Fibroblast of skin of left quadriceps (primary cell): ENCODE measurements around the gene GDPD5.

Experiments
- DNase-seq, 2 experiments: peaks; one replicate each; pipeline ENCODE4 v3.0.0-alpha.2; 2013; ENCODE audit warnings: low read depth in 2 of 2

GDPD5 gene

DNA sequence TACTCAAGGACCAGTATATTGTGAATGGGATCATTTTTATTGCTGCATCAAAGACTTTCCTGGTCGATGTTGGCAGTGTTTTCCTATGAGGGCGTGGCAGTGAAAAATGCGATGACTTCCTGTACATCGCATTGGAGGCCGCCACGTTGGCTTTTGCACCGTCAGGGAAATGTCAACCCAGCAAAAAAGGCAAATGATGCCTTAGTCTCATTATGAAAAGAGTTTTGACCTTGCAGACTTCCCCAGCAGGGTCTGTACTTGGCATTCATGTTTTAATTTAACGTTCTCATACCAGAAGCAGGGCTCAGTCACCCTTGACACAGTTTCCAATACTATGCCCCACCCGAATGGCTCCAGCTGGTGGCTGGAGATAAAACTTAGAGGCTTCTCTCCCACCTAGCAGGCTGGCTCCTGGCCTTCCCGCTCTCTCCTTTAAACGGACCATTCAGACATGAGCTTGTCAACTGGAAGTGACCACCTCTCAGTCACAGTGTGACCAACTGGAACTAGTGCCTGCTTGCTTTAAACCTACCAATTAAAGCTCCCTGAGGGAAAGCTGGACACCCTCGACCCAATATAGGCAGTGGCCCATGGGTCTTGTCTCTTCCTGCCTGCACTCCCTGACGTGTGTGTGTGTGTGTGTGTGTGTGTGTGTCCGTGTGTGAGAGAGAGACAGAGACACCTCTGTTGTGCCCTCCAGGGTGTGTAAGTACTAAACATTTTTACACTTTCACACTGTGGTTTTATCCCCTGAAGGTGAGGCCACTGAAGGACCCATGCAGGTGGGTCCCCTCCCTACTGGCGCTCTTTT, 8.7 kb upstream of the GDPD5 start:
- no peak for DNase-seq

DNA sequence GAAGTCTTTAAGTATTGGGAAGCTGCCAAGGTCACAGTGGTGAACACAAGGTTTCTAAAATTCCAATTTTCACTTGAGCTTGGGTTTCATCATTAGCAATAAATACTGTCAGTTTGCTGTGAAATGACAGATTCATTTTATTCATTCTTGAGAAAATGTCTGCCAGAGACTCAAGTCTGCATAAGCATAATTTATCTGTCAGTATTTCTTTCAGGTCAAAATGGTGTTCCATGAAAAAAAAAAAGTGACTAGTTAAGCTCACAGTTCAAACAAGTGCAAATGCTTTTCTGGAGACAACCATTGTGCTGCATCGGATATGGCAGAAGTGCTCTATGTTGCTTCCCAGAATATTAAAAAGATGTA, 8.1 kb upstream of the GDPD5 start:
- no peak for DNase-seq

DNA sequence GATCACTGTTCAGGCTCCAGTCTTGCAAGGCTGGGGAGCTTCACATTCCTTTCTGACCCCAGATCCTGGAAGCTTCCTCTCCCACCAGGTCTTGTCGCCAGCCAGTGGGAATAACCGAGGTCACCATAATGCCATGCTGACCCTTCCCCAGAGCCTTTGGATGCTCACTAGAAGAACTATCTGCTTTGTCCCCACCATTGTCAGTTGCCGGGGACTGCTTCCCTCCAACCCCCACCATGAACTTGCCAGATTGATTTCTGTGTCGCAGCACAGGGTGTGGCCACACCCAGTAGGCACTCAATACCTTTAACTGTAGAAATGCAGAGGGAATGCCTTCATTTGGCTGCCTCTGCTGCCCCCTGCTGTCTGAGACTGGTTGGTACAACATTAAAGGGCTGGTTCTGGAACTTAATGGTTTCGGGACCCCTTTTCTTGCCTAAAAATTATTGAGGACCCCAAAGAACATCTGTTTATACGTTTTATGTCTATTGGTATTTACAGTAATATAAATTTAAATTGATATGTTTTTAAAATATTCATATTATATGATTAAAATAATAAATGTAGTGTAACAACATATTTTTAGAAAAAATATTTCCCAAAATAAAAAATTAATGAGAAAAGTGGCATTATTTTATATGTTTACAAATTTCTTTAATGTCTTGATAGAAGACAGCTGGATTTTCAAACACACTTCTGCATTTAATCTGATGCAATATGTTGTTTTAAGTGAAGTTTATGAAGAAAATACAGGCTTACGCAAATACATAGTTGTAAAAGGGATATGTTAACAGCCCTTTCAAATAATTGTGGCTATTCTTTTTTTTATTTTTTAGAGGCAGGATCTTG, 6.7 kb upstream of the GDPD5 start:
- DNase-seq, result peak; percentile 17 to 19

DNA sequence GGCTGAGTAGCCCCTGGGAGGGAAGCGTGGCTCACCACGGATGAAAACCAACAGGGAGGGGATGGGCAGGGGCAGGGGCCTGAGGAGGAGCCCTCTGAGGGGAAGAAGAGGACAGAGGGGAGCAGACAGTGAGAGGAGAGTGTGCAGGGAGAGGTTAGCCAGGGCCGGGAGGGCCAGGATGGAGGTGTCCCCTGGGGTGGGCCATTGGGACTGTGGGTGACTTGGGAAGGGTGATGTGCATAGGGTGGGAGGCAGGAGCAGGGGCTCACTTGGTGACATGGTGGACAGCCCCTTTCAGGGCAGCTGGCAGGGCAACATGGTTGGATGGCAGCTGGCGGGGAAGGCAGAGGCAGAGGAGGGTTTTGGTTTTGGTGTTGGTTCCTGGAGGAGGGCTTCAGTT, 5.6 kb upstream of the GDPD5 start:
- DNase-seq, result no peak

DNA sequence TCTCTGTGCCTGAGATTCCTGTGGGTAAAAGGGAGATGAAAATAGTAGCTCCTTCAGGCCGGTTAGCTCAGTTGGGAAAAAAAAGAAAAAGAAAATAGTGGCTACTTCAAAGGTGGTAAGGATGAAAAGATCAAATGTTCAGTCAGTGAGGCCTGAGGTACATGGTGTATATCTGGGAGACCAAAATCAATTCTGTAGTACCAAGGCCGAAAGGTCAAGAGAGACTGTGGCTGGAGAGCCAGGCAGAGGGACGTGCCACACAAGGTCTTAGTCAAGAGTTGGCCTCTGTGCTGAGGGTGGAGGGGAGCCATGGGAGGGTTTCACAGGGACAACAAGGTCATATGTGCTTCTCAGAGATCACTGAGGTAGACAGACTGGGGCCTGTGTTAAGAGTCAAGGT, 4.8 kb upstream of the GDPD5 start:
- no peak for DNase-seq

DNA sequence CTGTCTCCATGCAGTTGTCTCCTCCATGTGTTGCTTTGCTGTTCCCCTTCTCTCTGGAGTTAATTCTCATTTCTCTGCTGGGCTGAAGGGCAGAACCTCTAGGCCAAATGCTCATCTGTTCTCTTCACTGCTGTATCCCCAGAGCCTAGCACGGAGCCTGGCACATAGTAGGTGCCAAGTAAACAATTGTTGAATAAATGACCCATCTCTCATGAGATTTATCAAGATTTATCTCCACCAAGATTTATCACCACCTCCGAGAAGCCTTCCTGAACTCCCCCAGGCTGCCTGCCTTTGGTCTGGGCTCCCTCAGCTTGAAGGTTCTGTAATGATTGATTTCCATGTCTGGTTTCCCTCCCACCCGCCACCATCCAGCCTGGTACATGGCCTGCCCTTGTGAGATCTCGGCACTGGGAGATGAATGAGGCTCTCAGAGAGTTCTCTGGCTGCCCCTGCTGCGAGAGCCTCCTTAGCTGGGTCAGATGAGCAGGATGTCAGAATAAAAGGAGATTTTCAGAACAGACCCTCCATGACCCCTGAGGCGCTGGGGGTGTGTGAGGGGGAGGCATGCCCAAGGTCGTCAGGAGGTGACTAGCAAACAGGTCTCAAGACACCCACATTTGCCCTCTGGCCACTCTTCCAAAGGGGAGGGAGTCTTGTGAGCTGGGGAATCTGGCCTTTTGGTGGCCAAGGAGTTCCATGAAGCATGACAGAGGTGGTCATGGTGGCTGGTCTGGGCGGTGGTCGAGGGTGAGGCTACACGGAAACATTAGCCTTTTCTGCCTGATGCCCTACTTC, 2.4 kb upstream of the GDPD5 start:
- DNase-seq, result no peak

DNA sequence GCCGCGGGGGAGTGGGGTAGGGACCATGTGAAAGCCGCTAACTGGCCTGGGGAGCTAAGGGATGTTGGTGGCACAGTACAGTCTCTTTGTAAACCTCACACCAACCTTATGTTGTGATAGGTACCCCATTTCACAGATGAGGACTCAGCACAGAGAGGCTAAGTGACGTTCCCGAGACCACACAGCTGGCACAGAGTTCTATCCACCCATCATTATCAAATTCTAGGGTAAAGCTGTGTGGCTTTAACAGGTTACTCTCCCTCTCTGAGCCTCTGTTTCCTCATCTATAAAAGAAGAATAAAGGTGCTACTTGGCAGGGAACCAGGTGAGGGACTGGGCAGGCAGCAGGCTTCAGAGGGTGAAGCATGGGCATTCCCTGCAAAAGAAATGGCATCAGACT, 1.4 kb upstream of the GDPD5 start:
- DNase-seq, result no peak

DNA sequence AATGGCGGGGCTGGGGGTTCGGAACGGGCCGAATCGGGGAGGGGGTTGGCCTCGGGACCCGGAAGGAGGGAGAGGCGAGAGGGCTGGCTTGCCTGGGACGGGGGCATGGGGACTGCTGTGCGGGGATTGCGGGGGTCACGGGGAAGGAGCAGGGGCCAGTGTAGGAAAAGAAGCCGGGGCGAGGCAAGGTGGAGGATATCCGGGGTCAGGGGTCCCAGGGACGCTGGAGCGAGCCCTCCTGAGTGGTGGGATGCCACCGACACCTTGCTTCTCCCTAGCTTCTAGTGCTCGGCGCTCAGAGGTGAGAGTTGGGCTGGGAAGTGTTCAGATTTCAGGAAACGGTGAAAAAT, 426 bp upstream of the GDPD5 start:
- no peak for DNase-seq

DNA sequence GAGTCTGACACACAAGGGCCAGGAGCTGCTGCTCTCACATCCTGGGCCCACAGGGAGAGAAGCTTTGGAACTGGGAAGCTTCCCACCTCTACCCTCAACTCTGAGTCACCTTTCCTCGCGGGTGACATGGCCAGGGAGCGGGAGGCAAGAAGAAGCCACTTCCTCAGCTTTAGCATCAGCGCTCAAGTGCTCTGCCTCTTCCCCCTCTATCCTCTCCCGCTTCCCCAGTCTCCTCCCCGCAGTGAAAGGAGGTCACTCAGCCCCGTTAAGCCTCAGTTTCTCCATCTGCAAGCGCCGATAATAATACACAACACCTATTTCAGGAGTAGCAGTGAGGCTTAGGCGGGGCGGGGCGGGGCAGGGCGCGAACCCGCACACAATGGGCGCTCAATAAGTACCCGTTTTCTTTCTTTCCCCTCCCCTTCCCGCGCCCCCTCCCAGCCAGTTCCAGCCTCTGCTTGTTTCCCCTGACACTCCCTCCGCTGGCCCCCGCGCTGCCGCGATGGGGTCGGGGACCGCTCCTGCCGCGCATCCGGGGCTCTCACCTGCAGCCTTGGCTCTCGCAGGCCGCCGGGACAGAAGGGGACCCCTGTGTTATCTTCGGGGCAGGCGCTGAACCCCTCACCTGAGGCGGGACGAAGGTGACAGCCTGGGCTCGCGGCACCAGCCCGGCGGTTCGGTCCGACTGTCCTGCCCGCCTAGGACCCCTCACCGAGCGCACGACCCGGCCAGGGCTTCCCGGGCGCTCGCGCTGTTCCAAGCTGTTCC, 892 bp downstream of the GDPD5 start:
- no peak for DNase-seq

DNA sequence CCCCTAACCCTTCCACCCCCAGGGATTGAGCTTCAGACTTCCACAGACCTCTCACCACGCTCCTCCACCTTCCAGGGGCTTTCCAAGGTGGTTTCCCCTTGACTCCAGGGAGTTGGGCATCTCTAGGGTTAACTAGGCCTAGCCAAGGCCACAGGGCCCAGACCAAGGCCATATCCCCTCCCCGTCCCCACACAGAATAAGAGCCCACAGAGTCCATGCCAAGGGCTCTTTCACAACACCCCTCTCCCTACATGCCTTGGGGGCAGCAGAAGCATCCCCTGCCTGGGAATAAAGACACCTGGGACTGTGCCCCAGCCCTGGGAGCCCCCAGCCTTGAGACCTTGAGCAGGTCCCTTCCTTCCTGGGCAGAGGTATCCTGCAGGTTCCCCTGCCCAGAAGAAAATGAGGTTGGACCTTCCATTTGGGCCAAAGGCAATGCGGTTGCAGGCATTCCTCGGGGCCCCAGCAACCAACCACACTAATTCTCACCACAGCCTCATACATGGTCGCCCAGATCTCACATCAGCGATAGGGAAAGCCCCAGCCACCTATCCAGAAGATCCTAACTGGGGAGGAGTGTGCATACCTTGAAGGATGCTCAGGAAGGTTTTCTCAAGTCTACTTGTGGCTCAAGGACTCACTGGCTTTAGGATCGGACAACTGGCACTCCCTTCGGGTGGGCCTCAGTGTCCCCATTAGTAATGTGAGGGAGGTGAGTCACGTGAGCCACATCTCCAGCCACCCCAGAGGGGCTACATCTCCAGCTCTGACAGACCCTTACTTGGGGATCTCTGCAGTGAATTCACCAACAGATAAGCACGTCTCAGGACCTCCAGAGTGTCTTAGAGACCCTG, 1.7 kb downstream of the GDPD5 start:
- DNase-seq, result no peak

DNA sequence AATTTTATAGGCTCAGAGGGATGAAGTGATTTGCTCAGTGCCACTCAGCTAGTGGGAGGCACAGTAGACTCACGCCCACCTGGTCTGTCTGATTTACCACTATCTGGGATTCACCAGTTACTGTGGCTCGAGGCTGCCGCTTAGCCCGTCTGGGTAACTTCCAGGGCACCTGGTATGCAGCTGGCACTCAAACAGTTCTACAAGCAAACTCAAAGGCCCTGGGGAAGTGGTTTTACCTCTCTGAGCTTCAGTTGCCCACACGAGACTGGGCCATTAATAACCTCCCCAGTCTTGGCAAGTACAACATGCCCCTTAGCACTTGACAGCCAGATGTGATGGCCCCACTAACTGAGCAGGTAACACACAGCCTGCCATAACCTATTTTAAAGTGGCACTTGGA, 2.6 kb downstream of the GDPD5 start:
- DNase-seq, result no peak

DNA sequence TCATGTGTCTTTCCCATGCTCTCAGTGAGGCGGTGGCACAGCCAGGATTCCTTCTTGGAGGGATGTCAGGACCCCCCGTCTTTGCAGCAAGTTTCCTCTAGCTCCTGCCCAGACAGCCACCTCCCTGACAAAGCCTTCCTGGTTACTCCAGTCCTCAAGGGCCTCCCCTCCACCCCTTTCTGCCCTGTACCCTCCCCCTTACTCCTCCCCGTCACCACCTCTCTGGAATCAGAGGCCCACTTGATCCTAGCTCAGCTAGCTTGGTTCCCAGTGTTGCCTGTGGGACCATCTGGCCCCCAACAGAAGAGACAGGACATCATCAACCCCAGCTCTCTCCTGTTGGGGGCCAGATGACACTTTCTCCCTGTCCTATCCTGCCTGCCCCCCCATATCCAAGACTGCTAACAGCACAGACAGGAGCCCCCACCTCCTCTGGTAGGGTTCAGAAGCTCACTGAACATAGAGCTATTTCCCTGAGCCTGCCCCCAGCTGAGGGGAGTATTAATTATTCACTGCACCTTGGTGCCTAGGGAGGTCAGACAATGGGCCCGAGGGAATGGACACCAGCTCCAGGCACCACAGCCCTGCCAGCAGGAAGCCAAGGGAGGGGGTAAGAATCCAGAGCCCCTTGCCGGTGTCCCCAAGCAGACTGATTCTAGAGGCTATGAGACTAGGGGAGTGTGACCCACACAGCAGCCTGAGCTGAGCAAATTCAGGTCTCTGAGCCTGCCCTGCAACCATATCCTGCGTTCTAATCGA, 3.3 kb downstream of the GDPD5 start:
- no peak for DNase-seq

DNA sequence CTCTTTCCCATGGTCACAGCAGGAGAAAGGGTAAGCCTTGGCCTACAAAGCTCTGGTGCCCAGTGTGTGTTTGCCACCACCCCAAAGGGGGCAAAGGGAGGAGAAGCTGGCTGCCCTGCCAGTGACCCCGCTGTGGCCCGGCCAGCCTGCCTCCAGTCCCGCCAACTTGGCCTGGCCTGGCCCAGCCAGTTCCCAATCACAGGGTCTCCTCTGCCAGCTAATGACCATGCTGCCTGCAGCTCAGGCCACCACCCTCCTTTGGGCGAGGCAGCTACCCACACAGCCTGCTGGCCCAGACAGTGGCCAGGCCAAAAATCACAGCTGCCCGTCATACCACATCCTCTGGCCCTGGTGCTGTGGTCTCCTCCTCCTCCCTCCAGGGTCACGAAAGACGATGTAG, 5.1 kb downstream of the GDPD5 start:
- no peak for DNase-seq

DNA sequence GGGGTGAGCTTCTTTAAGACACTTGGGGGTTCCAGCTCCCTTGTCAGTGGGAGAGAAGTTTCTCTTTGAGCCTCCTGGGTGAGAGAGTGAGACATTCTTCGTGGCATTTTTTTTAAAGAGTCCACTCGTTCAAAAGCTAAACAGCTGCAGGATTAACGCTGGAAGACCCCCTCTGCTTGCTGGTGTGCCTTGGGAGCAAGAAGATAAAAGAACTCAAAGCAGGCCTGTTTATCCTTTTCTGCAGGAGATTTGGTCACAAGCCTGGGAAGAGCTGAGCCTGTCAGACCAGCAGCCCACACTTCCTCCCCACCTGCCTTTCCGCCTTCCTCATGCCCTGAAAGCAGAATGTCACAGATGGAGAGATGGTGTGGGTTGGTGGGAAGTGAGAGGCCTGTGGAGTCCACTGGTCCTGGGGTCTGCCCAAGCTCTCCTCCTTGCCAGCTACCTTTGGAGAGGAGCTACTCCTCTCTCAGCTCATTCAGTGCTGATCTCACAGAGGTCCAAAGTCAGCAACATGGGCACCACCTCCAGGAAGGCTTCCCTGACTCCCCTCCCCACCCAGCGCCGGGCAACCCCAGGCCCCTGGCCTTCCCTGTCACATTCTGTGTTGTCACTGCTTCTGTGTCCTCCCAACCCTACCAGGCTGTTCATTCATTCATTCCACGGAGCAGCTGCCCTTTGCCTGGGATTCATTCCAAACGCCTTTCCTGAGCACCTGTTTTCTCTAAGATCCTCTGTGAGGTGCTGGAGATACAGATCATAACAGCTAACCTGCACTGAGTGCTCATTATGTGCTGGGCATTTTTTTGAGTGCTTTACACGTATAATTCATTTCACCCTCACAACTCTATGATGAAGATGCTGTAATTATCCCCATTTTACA, 6.7 kb downstream of the GDPD5 start:
- no peak for DNase-seq

DNA sequence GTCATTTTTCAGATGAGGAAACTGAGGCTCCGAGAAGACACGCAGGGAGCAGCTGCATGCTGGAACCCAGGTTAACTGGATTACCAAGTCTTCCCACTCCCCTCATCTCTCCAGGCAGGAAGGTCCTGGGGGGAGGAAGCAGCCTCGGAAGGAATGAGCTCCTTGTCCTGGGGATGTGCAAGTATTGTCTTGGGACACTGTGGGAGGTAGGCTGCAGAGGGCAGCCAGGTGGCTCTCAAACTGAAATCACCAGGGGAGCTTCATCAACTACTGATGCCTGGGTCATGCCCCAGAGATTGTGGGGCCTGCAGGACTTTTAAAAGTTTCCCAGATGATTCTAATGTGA, 7.6 kb downstream of the GDPD5 start:
- DNase-seq, result no peak

DNA sequence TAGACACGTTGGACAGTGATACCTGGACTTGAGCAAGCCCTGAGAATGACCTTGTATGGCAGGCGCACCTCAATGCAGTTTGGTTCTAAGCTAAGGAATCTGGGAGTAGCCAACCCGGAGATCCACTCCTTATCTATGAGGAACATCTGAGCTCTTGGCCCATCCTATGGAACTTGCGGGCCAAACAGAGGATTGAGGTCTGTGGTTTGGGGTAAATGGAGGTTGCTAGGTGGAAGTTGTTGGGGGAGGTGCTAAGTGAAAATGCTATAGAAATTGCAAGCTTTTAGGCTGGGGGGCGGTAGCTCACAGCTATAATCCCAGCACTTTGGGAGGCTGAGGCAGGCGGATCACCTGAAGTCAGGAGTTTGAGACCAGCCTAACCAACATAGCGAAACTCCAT, 8.9 kb downstream of the GDPD5 start:
- no peak for DNase-seq

DNA sequence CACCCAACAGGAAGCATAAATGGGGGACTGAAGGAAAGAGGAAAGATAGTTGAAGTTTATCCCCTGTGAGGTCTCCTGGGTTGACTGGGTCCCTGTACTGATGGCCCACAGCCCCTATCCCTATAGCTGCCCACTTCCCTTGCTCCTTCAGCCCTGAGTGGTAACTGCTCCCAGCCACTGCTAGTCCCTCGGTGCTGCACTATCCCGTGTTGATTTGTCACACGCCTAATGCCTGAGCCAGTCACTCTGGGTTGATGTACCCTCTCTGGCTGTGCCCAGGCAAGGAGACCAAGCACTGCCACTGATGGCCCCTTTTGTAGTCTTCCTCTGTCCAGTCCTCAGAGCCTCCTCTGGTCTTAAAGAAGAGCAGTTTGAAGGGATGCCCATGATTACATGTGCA, 9.6 kb downstream of the GDPD5 start:
- DNase-seq, result no peak

DNA sequence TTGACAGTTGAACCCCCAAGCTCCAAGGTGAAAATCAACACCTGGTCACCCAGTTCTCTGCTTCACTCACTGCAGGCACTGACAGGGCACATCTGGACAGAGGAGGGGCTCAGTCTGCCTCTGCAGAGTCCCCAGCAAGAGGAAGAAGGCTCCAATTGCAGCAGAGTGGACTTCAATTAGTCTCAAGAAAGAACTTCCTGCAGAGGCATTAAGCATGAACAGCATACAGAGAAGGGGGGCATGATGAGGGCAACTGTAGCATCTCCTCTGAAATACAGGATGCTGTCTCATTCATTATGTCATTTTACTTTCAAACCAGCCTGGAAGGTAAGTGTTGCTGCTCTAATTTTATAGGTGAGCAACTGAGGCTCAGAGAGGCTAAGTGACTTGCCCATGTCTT, 11.1 kb downstream of the GDPD5 start:
- no peak for DNase-seq

DNA sequence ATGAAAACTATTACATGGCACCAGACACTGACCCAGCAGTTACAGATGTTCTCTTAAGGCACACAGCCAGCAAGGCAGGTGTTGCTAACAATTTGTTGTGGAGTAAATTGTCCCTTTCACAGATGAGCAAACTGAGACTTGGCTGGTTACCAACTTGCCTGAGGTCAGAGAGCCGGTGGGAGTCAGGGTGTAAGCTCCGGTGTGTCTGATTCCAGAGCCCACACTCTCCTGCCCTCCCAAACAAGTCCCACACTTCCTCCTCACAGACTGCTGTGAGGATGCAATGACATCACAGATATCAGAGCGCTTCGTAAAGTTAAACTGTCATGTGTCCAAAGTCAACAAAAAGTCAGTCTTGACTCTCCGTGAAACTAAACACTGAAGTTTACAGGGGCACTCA, 12.5 kb downstream of the GDPD5 start:
- no peak for DNase-seq

DNA sequence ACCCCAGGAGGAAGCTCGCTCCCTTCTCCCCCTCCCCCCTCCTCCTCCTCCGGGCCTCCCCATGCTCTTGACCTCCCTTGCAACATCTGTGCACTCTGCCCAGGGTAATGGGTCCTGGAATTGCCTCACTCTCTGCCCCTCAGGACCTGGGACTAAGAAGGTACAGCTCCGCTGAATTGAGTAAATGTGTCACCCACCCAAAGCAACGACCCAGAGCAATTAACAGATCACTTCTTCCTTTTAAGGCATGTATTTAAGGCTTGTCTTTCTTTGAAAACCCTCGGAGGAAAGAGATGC, 15.1 kb downstream of the GDPD5 start:
- DNase-seq, result no peak
